ENCODE data around the gene MYRF. TPM values are rescaled to one million over a fixed set of nuclear protein-coding genes. Genes with fewer than 3 reads are reported as not detected.

Gene MYRF
- total RNA-seq, 2 donors from 2014 or later: 4.0 to 5.0 TPM

DNA sequence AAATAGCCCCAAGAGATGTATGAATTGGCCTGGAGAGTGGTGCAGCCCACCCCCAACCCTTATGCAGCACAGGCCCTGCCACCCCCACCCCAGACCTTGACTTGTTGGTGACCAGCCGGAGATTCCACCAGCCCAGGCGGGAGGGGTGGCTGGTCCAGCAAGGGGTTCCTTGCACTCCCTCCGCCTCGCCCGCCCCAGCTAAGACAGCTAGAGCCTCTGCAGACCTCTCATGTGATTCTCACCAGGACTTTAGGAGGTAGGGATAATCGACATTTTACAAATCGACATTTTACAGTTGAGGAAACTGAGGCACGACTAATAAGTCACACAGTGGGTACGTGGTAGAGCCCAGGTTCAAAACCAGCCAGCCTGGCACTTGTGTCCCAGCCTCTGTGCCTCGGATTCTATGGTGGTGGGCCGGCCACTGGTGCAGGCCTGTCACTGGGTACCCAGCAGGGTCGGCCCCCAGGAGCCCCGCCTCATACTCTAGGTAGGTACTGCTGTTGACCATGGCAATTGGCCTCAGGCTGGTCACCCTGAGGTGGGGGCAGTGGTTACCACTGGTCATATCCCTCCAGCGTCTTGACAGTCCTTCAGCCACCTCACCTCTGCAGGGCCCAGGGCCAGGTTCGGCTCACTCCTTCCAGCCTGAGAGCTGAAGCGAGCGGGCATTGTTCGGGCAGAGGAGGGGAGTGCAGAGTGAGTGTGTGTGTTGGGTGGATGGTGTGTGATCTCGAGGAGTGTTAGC lies 35.0 kb upstream of the MYRF start:
- ATAC-seq: peak in 1 of 2 donors; percentile 2
- intact Hi-C loops (cut with DNase I): no loop called here

GRCh38 chr11:61718046-61718531 lies 34.3 kb upstream of the MYRF start:
- DNase-seq: no peak
- intact Hi-C loops (cut with DNase I): no loop called here

More for the DNA sequence above, 35.0 kb upstream of the MYRF start:
- no peak for DNase-seq

DNA sequence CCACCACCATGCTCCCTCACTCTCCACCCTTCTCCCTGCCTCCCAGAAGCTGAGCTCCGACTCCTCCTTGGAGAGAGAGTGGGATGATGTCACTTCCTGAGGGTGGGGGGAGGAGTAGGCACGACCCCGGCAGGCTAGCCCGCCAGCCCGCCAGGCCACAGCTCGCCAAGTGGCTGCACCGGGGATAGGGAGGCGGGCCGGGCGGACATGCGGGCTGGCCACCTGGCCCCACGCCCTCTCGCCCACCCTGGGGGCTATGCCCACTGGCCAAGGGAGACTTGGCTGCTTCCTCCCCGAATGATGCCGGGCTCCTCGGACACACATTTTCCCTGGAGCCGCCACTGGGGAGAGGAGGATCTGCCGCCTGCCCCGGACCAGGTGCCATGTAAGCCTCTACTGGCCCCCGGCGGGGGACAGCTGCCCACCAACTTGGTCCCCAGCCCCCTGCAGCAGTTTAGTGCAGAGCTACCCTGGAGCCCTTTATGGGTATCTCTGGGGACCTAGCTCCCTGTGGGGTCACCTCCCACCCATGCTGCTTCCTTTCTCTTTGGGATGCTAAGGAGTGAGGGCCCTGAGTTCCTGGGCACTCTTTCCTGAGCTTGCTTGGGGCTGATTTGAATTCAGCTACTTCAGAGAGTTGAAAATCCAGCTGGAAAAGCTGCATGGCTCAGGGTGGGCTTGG lies 33.7 kb upstream of the MYRF start:
- peak; percentile 87 to 90 for ATAC-seq

More at GRCh38 chr11:61718046-61718531, 34.3 kb upstream of the MYRF start:
- peak; percentile 15 to 49 for ATAC-seq

DNA sequence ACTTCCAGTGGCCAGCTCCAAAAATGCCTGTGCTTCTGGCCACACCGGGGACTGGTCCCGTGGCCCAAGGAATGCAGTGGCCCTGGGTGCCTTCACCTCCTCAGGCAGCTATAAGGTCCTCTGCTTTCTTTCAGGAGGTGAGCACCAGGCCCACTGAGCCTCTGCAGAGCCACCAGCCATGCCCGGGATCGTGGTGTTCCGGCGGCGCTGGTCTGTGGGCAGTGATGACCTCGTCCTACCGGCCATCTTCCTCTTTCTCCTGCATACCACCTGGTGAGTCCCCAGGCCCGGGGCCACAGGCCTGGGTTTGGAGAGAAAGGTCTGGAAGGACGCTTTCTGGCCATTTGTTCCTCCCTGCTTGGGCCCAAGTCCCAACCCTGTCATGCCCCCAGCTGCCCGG lies 32.5 kb upstream of the MYRF start:
- DNase-seq (no peak), ATAC-seq (no peak)
- intact Hi-C loops (cut with DNase I): no loop called here

More for the DNA sequence above, 33.7 kb upstream of the MYRF start:
- intact Hi-C loops (cut with DNase I): no loop called here
- DNase-seq: peak; percentile 67

GRCh38 chr11:61720597-61720996 lies 31.8 kb upstream of the MYRF start:
- intact Hi-C loops (cut with DNase I): no loop called here
- ATAC-seq (no peak), DNase-seq (no peak)

GRCh38 chr11:61724437-61724836 lies 28.0 kb upstream of the MYRF start:
- ATAC-seq (no peak), DNase-seq (no peak)
- intact Hi-C loops (cut with DNase I): no loop called here

DNA sequence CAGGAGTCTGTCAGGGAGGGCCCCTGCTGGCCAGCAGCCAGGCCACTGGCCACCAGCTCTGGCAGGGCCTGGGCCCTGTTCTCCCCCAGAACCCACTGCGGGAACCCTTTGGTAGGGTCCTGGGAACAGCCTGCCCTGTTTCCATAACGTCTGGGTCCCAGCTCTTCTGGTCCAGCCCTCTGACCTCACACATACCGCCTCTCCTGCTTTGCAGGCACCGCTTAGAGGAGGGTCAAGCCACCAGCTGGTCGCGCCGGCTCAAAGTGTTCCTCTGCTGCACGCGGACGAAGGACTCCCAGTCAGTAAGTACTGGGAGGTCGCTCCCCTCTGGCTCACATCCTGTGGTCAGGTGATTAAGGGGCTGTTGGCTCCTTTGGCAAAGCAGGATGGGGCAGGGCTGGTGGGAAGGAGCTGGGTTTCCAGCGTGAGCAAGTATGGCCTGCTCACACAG lies 26.6 kb upstream of the MYRF start:
- intact Hi-C loops (cut with DNase I): no loop called here
- ATAC-seq (no peak), DNase-seq (no peak)

- DNase-seq (no peak), ATAC-seq (no peak)
- intact Hi-C loops (cut with DNase I): no loop called here
These were observed 25.7 kb upstream of the MYRF start for GRCh38 chr11:61726775-61727174.

DNA sequence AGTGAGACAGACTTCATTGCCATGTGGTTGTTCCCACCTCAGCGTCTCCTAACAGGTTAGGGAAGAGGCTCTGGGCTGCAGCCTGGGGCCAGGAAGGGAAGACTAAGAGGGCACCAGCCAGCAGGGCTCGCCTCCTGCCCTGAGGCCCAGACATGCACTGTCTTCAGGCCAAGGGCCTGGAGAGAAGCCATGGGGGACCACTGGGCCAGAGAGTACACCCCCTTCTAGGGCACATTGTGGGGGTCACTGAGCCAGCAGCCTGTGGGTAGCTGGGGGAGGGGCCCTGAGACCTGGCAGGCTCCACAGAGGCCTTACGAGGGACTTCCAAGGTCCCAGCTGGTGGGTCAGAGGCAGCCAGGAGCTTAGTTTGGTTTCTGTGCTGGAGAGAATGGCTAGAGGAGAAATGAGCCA lies 25.0 kb upstream of the MYRF start:
- ATAC-seq (peak; percentile 16 to 27), DNase-seq (no peak)
- intact Hi-C loops (cut with DNase I): no loop called here

GRCh38 chr11:61728066-61728939 lies 24.1 kb upstream of the MYRF start:
- ATAC-seq (no peak), DNase-seq (no peak)
- intact Hi-C loops (cut with DNase I): no loop called here

- ATAC-seq: peak; percentile 7 to 42
- intact Hi-C loops (cut with DNase I): no loop called here
- no peak for DNase-seq
These were observed 23.6 kb upstream of the MYRF start for GRCh38 chr11:61728940-61729219.

- intact Hi-C loops (cut with DNase I): no loop called here
- DNase-seq (no peak), ATAC-seq (no peak)
These were observed 22.0 kb upstream of the MYRF start for GRCh38 chr11:61730240-61730994.

DNA sequence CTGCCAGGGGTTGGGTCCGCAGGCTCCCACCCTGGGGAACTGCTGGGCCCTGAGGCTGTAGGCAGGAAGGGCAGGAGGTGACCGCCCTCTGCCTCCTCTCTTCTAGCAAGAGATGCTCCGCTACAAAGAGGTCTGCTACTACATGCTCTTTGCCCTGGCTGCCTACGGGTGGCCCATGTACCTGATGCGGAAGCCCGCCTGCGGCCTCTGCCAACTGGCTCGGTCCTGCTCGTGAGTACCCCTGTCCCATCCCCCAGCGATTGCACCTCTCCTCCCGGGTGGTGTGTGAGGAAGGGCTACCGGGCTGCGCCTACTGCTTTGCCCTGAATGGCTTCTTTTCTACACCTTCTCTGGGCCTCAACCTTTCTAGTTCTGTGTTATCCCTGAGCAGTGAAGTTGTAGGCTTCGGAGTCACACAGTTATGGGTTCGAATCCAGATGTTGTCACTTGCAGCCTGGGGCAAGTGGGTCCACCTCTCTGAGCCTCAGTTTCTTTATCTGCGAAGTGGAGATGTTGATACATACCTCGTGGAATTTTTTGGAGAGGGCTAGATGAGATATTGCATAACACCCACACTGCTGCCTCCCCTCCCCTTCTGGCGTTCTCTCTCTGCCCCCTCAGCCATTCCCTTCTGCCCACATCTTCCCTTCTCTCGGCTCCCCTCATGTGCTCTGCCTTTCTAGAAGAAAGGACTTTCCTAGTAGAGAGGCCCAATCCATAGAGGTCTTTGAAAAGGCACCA lies 21.1 kb upstream of the MYRF start:
- DNase-seq: no peak
- ATAC-seq: no peak
- intact Hi-C loops (cut with DNase I): no loop called here

DNA sequence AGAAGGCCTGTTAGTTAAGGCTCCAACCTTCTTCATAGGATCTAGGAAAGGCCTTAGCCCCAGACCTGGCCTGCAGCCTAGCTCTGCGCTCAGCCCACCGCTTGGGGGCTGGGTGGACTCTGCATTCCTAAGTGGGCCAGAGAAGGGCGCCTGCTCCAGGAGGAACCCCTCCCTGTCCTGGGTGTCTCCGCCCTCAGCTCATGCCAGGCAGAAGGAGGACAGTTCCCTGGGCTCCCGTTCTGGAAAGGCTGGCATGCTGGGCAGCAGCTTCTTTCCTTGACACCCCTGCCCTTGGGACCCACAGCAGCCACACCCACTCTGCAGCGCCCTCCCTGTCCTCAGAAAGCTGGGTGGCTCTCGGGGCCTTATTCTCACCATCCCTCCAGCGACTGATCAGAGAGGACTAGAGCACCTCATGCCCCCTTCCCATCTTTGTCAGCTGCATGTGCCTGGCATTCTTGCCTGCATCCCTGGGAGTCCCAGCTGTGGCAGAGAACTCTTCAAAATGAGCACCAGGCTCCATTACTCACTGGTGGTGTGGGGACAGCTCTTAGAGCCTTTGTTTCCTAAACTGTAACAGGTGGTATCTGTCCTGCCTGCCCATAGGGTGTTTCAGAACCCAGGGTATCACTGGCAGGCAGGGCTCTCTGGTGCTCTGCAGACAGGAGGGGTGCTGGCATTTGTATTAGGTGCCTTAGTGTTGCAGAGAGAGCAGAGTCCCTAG lies 20.3 kb upstream of the MYRF start:
- ATAC-seq (no peak), DNase-seq (no peak)
- intact Hi-C loops (cut with DNase I): loop anchor here in 1 of 2 donors (2.0 kb wide), 1 partner anchor 51 kb away; the partner anchor contains the start of gene DAGLA

GRCh38 chr11:61732705-61733104 lies 19.7 kb upstream of the MYRF start:
- intact Hi-C loops (cut with DNase I): loop anchor here in 1 of 2 donors (2.0 kb wide), 1 partner anchor 52 kb away; the partner anchor contains the start of gene DAGLA
- no peak for DNase-seq
- peak; percentile 21 to 58 for ATAC-seq

GRCh38 chr11:61733120-61733978 lies 19.1 kb upstream of the MYRF start:
- ATAC-seq (peak; percentile 81 to 84), DNase-seq (peak; percentile 92)
- intact Hi-C loops (cut with DNase I): loop anchor here in 1 of 2 donors (2.0 kb wide), 1 partner anchor 53 kb away; the partner anchor contains the start of gene DAGLA

Data from left cardiac atrium (tissue), 4 donors.